Retinal pigment epithelial cell (primary cell): ENCODE results near the gene TBC1D22A.

ENCODE experiments used
- DNase-seq: peaks from one replicate; pipeline ENCODE4 v3.0.0-alpha.2; 2010; ENCODE audit warnings: low read depth
- H3K4me3 ChIP-seq: 2 replicates; pipeline ENCODE4 v1.5.1; 2011; ENCODE audit warnings: mild to moderate bottlenecking, low read length, control low read depth, moderate library complexity
- CTCF ChIP-seq: conservative IDR thresholded peaks from 2 replicates; pipeline ENCODE4 v1.5.1; 2011; ENCODE audit warnings: low read depth, low read length, control low read depth, inconsistent platforms

The TBC1D22A gene

GRCh38 chr22:47152236-47152635, 389.8 kb downstream of the TBC1D22A start:
- H3K4me3 ChIP-seq: no peak overlapping the region
- no peak for TF ChIP-seq CTCF
- no peak for DNase-seq

GRCh38 chr22:47152938-47153337, 390.5 kb downstream of the TBC1D22A start:
- H3K4me3 ChIP-seq: no peak overlapping the region
- no peak for TF ChIP-seq CTCF
- no peak for DNase-seq

- DNase-seq: no peak
- no peak for TF ChIP-seq CTCF
- H3K4me3 ChIP-seq: no peak overlapping the region
These were observed 391.5 kb downstream of the TBC1D22A start for GRCh38 chr22:47153854-47154525.

GRCh38 chr22:47154621-47155081, 392.2 kb downstream of the TBC1D22A start:
- no peak for DNase-seq
- no peak for TF ChIP-seq CTCF
- no peak overlapping the region for H3K4me3 ChIP-seq

- no peak for TF ChIP-seq CTCF
- no peak for DNase-seq
These were observed 392.9 kb downstream of the TBC1D22A start for GRCh38 chr22:47155131-47155885.

GRCh38 chr22:47155912-47156311, 393.5 kb downstream of the TBC1D22A start:
- H3K4me3 ChIP-seq: no peak overlapping the region
- no peak for TF ChIP-seq CTCF
- DNase-seq: no peak

More at GRCh38 chr22:47155131-47155885, 392.9 kb downstream of the TBC1D22A start:
- H3K4me3 ChIP-seq: no peak overlapping the region
